ENCODE data around the gene KATNAL1. TPM values are rescaled to one million over a fixed set of nuclear protein-coding genes. Genes with fewer than 3 reads are reported as not detected.

Gene KATNAL1
- total RNA-seq, 1 experiment from 2014 or later: 11.2 TPM

GRCh38 chr13:30154931-30155330 is 152.4 kb downstream of the KATNAL1 start:
- Histone ChIP-seq H3K27ac (ENCODE audit: insufficient read length, low read depth, low read length) (no peak overlapping the region), H3K56ac (ENCODE audit: insufficient read length, low read depth, low read length) (no peak overlapping the region), H3T11ph (ENCODE audit: low read length) (no peak overlapping the region), H2AFZ (ENCODE audit: low read length) (no peak overlapping the region), H2BK120ac (ENCODE audit: low read depth, low read length, poor library complexity, severe bottlenecking) (no peak overlapping the region), H3K79me1 (ENCODE audit: insufficient read depth, low read depth, low read length, poor library complexity, severe bottlenecking) (no peaks in the 10 kb centered on the region), H3K23ac (ENCODE audit: insufficient read length, low read depth, low read length) (no peak overlapping the region), H3K79me2 (ENCODE audit: insufficient read depth, low read length) (no peaks in the 10 kb centered on the region), H2BK15ac (ENCODE audit: low read depth, low read length) (no peak overlapping the region), H4K5ac (ENCODE audit: insufficient read length, low read depth, low read length) (no peak overlapping the region), H3K4ac (ENCODE audit: low read depth, low read length) (no peak overlapping the region), H3K4me2 (ENCODE audit: insufficient read depth, insufficient read length, low read length) (no peak overlapping the region), H4K91ac (ENCODE audit: insufficient read length, low read depth, low read length) (no peak overlapping the region), H2AK5ac (ENCODE audit: insufficient read length, low read length) (no peak overlapping the region), H3K23me2 (ENCODE audit: insufficient read length, low read depth, low read length, poor library complexity, severe bottlenecking) (no peaks in the 10 kb centered on the region), H4K8ac (replicated peaks; ENCODE audit: insufficient read length, low read depth, low read length) (no peak overlapping the region), H3K4me1 (ENCODE audit: insufficient read depth, low read length) (peaks cover 4% of the 10 kb centered on the region; the same call in 1 of the 2 replicates), H4K20me1 (ENCODE audit: control insufficient read depth, insufficient read depth, insufficient read length) (no peaks in the 10 kb centered on the region), H2BK20ac (ENCODE audit: low read depth, low read length, poor library complexity, severe bottlenecking) (no peak overlapping the region), H3K18ac (ENCODE audit: insufficient read length, low read depth, low read length) (no peak overlapping the region), H3K9ac (ENCODE audit: extremely low read depth, insufficient read length, low read length) (no peak overlapping the region), H2BK12ac (ENCODE audit: insufficient read length, low read depth, low read length) (no peak overlapping the region), H3K9me3 (ENCODE audit: control insufficient read depth, low read depth, low read length) (no peaks in the 10 kb centered on the region), H3K27me3 (ENCODE audit: insufficient read depth, low read length) (no peaks in the 10 kb centered on the region), H3K14ac (ENCODE audit: insufficient read depth, low read length) (no peak overlapping the region), H2BK5ac (ENCODE audit: insufficient read length, low read length) (no peak overlapping the region)
- TF ChIP-seq, protein P1, sequence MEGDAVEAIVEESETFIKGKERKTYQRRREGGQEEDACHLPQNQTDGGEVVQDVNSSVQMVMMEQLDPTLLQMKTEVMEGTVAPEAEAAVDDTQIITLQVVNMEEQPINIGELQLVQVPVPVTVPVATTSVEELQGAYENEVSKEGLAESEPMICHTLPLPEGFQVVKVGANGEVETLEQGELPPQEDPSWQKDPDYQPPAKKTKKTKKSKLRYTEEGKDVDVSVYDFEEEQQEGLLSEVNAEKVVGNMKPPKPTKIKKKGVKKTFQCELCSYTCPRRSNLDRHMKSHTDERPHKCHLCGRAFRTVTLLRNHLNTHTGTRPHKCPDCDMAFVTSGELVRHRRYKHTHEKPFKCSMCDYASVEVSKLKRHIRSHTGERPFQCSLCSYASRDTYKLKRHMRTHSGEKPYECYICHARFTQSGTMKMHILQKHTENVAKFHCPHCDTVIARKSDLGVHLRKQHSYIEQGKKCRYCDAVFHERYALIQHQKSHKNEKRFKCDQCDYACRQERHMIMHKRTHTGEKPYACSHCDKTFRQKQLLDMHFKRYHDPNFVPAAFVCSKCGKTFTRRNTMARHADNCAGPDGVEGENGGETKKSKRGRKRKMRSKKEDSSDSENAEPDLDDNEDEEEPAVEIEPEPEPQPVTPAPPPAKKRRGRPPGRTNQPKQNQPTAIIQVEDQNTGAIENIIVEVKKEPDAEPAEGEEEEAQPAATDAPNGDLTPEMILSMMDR (conservative IDR thresholded peaks at IDR 0.05): no peak
- peaks cover 16 to 23% of the 10 kb centered on the region in 2 experiments for H3K4me1 Mint-ChIP-seq
- peaks cover 5 to 6% of the 10 kb centered on the region in 2 experiments; a peak in 2 of 5 replicates for H3K9me3 Mint-ChIP-seq
- peaks cover 0 to 6% (median 0%) of the 10 kb centered on the region in 3 experiments; a peak in 4 of 7 replicates for H3K36me3 Mint-ChIP-seq (ENCODE audit: insufficient read depth in 1 of 3, low read depth in 3 of 3)
- no peaks in the 10 kb centered on the region; the same call in 1 of the 2 replicates for H3K27me3 Mint-ChIP-seq (ENCODE audit: low read depth)
- no peak overlapping the region for H3K4me3 Mint-ChIP-seq
- DNase-seq: no peak
- no peak overlapping the region for H3K27ac Mint-ChIP-seq
- no CpG with 5 or more reads among the region's 10 CpGs for WGBS (ENCODE audit: extremely low coverage, insufficient read length, low lambda C conversion rate)
